Mammary epithelial cell (primary cell): ENCODE results near the gene IL3.
A peak's percentile ranks its signal among the peaks of the same experiment; 100 is the strongest.

Source experiments
- CTCF ChIP-seq, 2 donors: IDR thresholded peaks in 1 of 2; conservative IDR thresholded peaks in 1 of 2; 2 replicates each; pipeline ENCODE4 v1.5.1; 2011 to 2012; ENCODE audit warnings: inconsistent platforms in 2 of 2, low read length in 2 of 2, mild to moderate bottlenecking in 2 of 2, control low read depth in 1 of 2, low read depth in 1 of 2; ENCODE audit not compliant: insufficient read depth in 1 of 2; ENCODE audit errors: extremely low read depth in 1 of 2
- EZH2 ChIP-seq: IDR thresholded peaks from 2 replicates; pipeline ENCODE4 v1.6.1; 2012; ENCODE audit warnings: low read length, inconsistent platforms, borderline replicate concordance

GRCh38 chr5:132011622-132012343, 48.7 kb upstream of the IL3 start, which contains the start of gene ACSL6:
- TF ChIP-seq EZH2: peak; percentile 44
- TF ChIP-seq CTCF (conservative IDR thresholded peaks at IDR 0.05 in 1 of 2, IDR thresholded peaks at IDR 0.05 in 1 of 2; ENCODE audit: extremely low read depth in 1 of 2, insufficient read depth in 1 of 2, low read depth in 1 of 2, low read length in 2 of 2): no peak
